LHCN-M2 (cell line): ENCODE measurements around the gene CCDC12. TPM values are rescaled to one million over a fixed set of nuclear protein-coding genes. Genes with fewer than 3 reads are reported as not detected.

ENCODE experiments used
- DNase-seq: peaks from one replicate; pipeline ENCODE4 v3.0.0-alpha.2; 2012; ENCODE audit warnings: low read depth
- total RNA-seq: library from RNA; depleted of rRNA; stranded (reverse); fragments of >200 nt; gene quantifications from 2 replicates; pipeline ENCODE4 v1.2.3, GENCODE V29; 2014

The CCDC12 gene
- total RNA-seq, 1 experiment from 2014 or later: 31.2 TPM

GRCh38 chr3:46957092-46957820 is 19.3 kb downstream of the CCDC12 start:
- DNase-seq: no peak

GRCh38 chr3:46955801-46956259 is 20.7 kb downstream of the CCDC12 start:
- DNase-seq: no peak

GRCh38 chr3:46955157-46955556 is 21.4 kb downstream of the CCDC12 start:
- no peak for DNase-seq

DNA sequence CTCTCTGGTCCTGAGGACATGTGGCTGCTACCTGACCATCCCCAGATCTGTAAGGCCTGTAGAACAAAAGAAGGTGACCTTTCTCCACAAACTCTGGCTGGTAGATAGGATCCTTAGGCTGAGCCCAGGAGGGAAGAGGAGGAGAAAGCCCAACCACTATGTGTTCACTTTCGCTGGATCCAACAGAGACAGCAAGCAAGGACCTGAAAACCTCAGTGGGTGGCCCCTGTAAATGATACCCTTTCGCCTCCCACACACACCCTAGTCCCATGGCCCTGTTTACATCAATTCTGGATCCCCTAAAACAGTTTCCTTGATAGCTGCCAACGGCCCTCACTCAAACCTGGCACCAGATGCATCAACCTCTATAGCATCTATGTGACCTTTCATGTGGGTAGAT is 22.4 kb downstream of the CCDC12 start:
- DNase-seq: no peak

DNA sequence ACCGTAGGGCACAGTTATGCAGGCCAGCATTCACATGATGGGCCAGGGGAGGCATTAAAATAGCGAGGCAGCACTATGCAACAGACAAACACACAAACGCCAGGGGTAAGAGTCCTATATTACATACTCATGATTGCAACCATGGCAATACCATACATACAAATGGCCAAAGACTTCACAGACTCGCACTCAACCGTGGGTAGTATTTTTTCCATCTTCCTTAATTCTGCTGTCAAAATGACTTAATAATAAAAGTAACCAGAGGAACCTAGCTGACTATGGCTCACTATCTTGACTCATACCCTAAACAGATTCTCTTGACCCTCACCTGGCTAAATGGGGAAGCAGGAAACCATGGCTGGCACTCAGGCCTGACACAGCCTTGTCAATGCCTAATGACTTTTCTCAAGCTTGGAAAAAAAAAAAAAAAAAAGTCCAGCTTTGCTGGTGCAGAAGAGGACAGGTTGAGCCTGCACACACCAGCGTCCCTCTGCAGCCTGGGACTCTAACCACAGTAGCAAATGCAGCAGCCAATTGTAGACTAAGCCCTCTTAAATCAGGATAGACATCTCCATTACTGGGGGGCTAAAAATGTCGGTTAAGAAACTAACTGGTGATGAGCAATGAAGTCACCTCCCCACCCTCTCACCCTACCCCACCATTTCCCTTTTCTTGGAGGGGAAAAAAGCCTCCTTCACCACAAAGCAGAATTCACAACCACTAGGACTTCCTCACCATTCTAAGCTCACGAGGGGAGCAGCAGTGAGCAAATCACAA is 23.1 kb downstream of the CCDC12 start:
- no peak for DNase-seq

DNA sequence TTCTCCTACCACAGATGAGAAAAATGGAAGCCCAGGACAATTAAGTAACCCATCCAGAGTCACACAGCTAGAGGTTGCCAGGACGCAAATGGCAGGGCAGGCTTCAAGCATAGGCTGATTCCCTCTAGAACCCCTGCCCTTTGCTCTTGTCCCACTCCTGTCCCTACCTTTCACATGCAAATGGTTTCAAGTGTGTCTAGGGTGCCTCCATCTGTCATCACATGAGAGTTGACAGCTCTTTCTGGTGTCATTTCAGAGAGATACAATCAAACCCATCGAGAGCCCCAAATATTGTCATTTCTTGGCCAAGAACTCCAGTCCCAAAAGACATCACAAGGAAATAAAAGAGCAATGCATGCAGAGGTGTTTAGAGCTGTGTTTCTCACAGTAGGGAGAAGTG is 23.7 kb downstream of the CCDC12 start:
- no peak for DNase-seq

GRCh38 chr3:46950650-46951241 is 25.8 kb downstream of the CCDC12 start:
- DNase-seq: no peak

- DNase-seq: no peak
These were observed 26.4 kb downstream of the CCDC12 start for GRCh38 chr3:46950177-46950576.

GRCh38 chr3:46948830-46949671 is 27.5 kb downstream of the CCDC12 start:
- no peak for DNase-seq

- DNase-seq: peak; percentile 74
These were observed 28.4 kb downstream of the CCDC12 start for GRCh38 chr3:46947981-46948791.

- DNase-seq: no peak
These were observed 29.0 kb downstream of the CCDC12 start for GRCh38 chr3:46947546-46947901.

DNA sequence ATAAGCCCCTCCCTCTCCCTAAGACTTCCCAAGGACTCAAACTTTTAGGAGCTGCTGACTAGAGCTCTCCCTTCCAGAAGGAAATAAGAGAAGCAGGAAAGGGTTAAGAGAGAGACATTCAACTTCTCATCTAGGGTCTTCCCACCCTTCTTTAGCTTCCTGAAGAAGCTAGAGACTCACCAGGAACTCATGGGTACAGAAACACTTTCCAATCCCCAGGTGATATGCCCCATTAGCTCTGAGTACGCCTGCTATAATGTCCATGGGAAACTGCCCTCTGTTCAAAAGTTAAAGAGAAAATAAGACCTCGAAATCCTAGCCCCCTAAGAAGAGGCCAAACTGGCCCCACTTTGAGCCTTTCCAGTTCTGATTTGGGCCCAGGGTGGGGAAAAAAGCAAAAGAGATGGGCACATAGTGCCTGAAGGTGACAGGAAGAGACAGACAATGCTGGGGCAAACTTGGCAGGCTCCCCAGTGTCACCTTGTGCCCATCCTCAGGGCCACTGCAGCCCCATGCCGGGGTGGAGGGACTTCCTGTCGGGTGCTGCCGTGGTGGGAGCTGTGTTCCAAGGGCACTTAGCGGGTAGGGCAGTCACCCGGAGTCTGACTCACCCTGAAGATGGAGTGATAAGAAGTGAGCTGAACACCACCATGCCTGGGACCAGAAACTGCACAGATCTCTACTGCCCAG is 29.5 kb downstream of the CCDC12 start:
- DNase-seq: no peak

DNA sequence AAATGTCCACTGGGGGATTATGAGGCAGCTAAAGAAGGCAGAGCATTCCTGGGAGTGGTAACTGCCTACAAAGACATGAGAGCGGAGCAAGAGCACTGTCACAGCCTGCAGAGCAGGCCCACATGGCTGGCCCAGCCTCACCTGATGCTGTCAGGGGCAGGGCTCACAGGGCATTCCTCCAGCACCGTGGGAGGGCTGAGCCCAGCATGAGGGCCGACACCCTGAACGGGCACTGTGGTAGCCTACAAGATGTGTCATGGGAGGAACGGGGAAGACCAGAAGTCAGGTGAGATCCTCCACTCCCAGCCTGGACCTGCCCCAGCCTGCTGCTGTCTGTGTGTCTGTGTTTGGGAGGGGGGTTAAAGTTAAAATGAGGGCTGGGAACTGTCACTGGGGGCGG is 30.1 kb downstream of the CCDC12 start:
- DNase-seq: no peak

DNA sequence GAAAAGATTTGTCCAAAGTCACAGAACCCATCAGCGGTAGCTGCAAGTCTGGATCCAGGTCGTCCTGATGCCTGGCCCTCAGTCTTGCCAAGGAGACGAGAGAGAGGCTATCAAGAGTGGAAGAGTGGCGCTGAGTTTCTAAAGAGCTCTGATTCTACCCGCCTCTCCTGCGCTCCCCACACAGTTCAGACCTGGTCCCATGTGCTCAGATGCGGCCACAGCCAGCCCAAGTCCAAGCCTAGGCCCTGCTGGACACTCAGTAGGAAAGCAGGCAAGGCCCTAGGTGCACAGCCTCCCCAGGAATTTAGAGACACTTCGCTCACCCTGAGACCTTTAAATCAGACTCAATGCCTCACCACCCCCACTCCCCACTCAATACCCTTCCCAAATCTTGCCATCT is 32.4 kb downstream of the CCDC12 start:
- DNase-seq: no peak

GRCh38 chr3:46943237-46944187 is 33.0 kb downstream of the CCDC12 start:
- no peak for DNase-seq

DNA sequence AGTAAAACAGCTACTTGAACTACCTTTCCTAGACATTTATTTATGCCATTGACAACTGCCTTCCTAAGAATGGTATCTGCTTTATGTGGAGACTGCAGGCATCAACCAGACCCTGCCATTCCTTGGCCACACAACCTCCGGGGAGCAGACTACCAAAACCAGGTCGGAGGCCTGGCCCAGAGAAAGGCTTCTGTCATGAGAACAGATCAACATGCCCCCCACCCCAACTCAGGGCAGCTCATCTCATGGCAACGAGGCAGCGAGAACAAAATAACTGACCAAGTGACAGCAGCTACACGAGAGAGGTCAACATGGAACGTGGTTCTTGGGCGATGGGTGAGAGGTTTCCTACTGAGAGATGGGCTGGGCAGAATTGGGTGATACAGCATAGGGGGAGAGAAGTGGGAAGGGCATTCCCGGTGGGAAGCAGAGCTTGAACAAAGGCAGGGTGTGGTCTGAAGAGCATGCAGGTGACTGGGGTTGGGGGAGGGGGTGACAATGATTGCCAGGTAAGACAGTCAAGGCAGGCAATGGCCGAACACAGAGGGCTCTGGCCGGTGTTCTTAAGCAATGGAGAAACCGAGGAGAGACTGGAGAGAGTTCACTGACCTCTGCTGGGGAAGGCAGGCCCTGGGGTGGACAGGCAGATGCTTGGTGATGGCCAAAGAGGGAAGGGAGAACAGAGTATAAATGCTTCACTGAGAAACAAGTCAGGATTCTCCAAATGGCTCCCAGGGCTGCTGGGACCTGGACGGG is 33.9 kb downstream of the CCDC12 start:
- DNase-seq: no peak

GRCh38 chr3:46942076-46942475 is 34.5 kb downstream of the CCDC12 start:
- no peak for DNase-seq
